ENCODE measurements around the gene WDR64. TPM values are rescaled to one million over a fixed set of nuclear protein-coding genes. Genes with fewer than 3 reads are reported as not detected.

The WDR64 gene
- total and polyA plus RNA-seq, 2 donors (not counting 3 experiments of a cell fraction or from before 2014, with no cell fraction given) = not detected

DNA sequence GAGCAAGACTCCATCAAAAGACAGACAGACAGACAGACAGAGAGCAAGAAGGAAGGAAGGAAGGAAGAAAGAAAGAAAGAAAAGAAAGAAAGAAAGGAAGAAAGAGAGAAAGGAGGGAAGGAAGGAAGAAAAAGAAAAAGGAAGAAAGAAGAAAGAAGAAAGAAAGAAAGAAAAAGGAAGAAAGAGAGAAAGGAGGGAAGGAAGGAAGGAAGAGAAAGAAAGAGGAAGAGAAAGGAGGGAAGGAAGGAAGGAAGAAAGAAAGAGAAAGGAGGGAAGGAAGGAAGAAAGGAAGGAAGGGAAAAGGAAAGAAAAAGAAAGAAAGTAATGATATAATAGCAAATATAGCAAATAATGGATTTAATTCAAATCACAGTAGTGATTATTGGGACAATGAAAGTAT lies 44.6 kb upstream of the WDR64 start:
- BruUV-seq (replicated peaks) = no TSS peak
- no peaks in the 10 kb centered on the region for H4K20me1 ChIP-seq (replicated peaks; ENCODE audit: control insufficient read depth, extremely low read depth, insufficient read depth, low read length)
- dilution Hi-C loops (cut with MboI; ENCODE audit: extremely low pct_ligation_motif_present, low sequenced_read_pairs) = no loop called here
- no peak overlapping the region for H3K4me3 ChIP-seq (replicated peaks in 1 of 3; ENCODE audit: insufficient read depth in 1 of 3, low read depth in 1 of 3, low read length in 3 of 3)
- H3K27ac ChIP-seq (ENCODE audit: insufficient read depth, low read depth, low read length) = no peak overlapping the region
- TF ChIP-seq JUN (IDR thresholded peaks at IDR 0.05; ENCODE audit: borderline replicate concordance, insufficient read depth, insufficient read length, low read depth) = no peak
- TF ChIP-seq, protein P1, sequence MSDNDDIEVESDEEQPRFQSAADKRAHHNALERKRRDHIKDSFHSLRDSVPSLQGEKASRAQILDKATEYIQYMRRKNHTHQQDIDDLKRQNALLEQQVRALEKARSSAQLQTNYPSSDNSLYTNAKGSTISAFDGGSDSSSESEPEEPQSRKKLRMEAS (IDR thresholded peaks at IDR 0.05; ENCODE audit: insufficient read depth, insufficient read length) = no peak
- no peak for TF ChIP-seq EZH2 (IDR thresholded peaks at IDR 0.05; ENCODE audit: borderline replicate concordance, low read depth, low read length, severe bottlenecking)
- no peak for TF ChIP-seq FOS (IDR thresholded peaks at IDR 0.05; ENCODE audit: borderline replicate concordance, insufficient read depth, low read length)
- TF ChIP-seq POLR2AphosphoS5 (IDR thresholded peaks at IDR 0.05; ENCODE audit: insufficient read depth, low read depth, low read length) = no peak
- TF ChIP-seq, protein P2, sequence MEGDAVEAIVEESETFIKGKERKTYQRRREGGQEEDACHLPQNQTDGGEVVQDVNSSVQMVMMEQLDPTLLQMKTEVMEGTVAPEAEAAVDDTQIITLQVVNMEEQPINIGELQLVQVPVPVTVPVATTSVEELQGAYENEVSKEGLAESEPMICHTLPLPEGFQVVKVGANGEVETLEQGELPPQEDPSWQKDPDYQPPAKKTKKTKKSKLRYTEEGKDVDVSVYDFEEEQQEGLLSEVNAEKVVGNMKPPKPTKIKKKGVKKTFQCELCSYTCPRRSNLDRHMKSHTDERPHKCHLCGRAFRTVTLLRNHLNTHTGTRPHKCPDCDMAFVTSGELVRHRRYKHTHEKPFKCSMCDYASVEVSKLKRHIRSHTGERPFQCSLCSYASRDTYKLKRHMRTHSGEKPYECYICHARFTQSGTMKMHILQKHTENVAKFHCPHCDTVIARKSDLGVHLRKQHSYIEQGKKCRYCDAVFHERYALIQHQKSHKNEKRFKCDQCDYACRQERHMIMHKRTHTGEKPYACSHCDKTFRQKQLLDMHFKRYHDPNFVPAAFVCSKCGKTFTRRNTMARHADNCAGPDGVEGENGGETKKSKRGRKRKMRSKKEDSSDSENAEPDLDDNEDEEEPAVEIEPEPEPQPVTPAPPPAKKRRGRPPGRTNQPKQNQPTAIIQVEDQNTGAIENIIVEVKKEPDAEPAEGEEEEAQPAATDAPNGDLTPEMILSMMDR (IDR thresholded peaks at IDR 0.05; ENCODE audit: extremely low read depth in 1 of 2, insufficient read depth in 1 of 2, low read depth in 1 of 2, low read length in 2 of 2) = no peak
- no peak for TF ChIP-seq GATA2 (IDR thresholded peaks at IDR 0.05; ENCODE audit: insufficient read depth, insufficient read length, low read depth, low read length)
- TF ChIP-seq MYC (IDR thresholded peaks at IDR 0.05; ENCODE audit: low read depth, low read length) = no peak
- no peak for TF ChIP-seq POLR2A (IDR thresholded peaks at IDR 0.05; ENCODE audit: low read depth, low read length)
- no peak for FAIRE-seq
- no peaks in the 10 kb centered on the region for H3K9me3 ChIP-seq (replicated peaks; ENCODE audit: control insufficient read depth, insufficient read depth, low read length)
- H3K4me2 ChIP-seq (ENCODE audit: insufficient read depth, low read length) = no peak overlapping the region
- peaks cover 36% of the 10 kb centered on the region for H3K4me1 ChIP-seq (ENCODE audit: control insufficient read depth, extremely low read depth, insufficient read depth, low read length)
- intact Hi-C loops (cut with micrococcal nuclease) = no loop called here
- H3K9ac ChIP-seq (replicated peaks; ENCODE audit: extremely low read depth, insufficient read depth, low read length) = no peak overlapping the region
- no peaks in the 10 kb centered on the region for H3K79me2 ChIP-seq (ENCODE audit: control insufficient read depth, insufficient read depth, low read length)
- no peaks in the 10 kb centered on the region for H3K27me3 ChIP-seq (ENCODE audit: control insufficient read depth in 2 of 2, insufficient read depth in 2 of 2, low read length in 2 of 2)
- ChIA-PET CTCF (interaction anchor here (1.2 kb wide), 1 partner anchor 33 kb away, joined by 3 read pairs; the partner anchor contains the start of genes CHML and OPN3), POLR2A (no interaction called here)
- H3K9me1 ChIP-seq (replicated peaks; ENCODE audit: control insufficient read depth, extremely low read depth, insufficient read depth, low read length) = no peaks in the 10 kb centered on the region
- DNase-seq (ENCODE audit: low read depth, low spot score) = no peak
- no peaks in the 10 kb centered on the region for H3K36me3 ChIP-seq (ENCODE audit: control insufficient read depth in 2 of 2, extremely low read depth in 1 of 2, insufficient read depth in 2 of 2, low read length in 2 of 2)
- H2AFZ ChIP-seq (ENCODE audit: low read depth, low read length) = no peak overlapping the region

Data from endothelial cell of umbilical vein (primary cell).